HG02588 (cell line): ENCODE data around the gene OR9Q1.
"Not testable (repeated sequence)": the region's sequence is repeated elsewhere in the genome, so short reads cannot be mapped to it uniquely, and the experiment has no call there.

ENCODE experiments used
- ATAC-seq: cut with Tn5 transposase; IDR thresholded peaks from one replicate; pipeline ENCODE4 v1.9.1; 2021; ENCODE audit warnings: mild to moderate bottlenecking, moderate library complexity; ENCODE audit not compliant: unreplicated experiment

The OR9Q1 gene

DNA sequence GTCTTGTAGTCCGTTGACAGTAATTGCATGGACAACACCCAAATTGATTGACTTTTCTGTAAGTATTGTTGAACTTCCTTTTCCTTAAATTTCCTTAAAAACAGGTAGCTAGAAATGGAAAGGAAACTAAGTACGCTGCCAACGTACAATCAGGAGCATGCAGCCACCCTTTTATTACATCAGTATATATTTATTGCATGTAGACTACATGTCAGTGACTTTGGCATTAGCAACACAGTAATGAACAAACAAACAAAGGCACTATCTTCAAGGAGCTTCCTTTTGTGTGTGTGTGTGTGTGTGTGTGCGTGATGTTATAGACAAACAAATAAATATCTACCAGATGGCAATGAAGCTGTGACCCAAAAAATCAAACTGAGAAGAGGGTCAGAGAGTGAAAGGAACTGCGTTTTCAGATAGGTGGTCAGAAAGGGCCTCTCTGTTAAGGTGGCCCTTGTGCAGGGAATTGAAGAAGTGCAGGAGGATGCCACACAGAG, at the start of gene OR9Q1:
Gene OR9Q1 (plus strand): TSS at position 447 of the 497 bp plus-strand sequence. CDS start 155,564 bp downstream, outside the sequence.
- no peak for ATAC-seq

GRCh38 chr11:57974132-57974531, 49.5 kb upstream of the OR9Q1 start:
- no peak for ATAC-seq

DNA sequence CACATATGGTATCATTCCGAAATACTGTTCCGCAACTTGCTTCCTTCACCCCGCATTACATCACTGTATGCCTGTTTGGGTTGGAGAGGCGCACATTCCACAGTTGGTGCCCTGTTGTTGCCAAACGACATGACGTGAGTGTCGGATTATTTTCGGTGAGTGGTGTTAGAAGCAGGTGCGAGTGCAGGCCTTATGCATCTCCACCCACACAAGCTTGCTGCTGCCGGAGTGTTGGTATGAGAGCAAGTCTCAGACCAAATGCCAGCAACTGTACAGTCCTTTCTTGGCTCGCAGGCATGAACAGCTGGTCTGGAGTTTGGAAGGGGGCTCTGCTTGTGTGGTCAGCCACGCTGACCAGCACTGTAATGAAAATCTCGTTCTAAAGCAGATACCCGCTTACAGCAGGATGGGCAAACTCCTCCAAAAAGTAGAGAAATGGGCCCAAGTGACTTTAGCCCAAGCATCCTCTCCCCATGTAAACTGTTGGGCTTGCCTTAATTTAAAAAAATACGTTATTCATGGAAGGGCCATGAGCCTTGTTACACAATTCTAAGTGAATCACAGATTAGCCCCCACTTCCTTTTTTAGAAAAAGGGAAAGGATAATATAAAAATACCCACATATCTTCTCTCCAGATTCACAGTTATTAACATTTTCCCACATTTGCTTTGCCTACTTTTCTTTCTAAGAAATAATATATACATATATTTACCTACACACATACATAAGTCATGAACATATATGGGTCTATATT, 48.7 kb upstream of the OR9Q1 start:
- ATAC-seq, result no peak

DNA sequence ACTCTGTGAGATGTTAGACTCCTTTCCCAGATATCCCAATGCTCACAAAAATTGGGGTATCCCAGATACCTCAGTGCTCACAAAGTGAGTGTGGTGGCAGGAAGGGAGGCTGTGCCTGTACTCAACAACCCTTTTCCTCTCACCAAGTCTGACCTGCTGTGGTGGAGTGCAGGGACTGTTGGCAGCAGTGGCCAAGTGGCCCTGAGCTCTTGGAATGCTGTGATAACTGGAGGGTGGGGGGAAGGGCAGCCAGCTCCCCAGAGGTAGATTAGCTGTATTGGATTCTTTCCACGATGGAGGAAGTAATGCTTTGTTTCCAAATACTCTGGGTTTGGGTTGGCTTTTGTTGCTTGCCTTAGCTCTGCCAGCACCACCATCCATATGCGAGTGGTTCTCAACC, 46.0 kb upstream of the OR9Q1 start:
- no peak for ATAC-seq

DNA sequence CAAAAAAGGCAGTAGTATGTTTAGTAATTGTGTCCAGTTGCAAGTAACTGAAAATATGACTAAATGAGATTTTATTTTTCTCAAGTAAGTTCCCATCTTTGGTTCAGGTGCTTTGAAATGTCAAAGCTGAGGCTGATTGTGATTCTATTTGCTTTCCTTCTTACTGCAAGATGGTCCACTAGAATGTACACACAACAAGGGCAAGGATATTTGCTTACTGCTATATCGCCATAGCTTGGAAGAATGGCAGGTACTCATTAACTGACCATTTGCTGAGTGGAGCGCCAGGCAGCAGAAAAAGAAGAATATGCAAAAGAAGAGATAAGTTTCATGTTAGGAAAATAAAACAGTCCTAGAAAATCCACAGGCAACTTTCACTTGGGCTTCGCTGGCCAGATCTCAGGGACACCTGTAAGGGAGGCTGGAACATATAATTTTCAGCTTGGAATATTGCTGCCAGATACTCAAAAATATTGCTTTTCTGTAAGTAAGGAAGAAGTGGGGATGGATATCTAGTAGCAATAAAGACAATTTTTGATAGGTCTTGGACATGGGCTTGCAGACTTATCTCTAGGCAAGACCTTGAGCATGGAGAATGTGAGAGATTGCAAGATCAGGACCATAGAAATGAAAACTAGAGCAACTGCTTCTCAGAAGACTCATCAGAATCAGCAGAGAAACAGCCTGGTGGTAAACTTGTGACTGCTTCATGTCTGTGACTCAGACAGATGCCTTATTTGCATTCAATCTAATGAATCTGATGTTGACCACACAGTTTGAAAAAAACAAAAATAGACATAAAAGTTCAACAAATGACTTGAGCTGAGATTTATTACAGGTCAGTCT, 44.8 kb upstream of the OR9Q1 start:
- no peak for ATAC-seq

GRCh38 chr11:57979532-57980079, 44.1 kb upstream of the OR9Q1 start:
- ATAC-seq, result no peak

DNA sequence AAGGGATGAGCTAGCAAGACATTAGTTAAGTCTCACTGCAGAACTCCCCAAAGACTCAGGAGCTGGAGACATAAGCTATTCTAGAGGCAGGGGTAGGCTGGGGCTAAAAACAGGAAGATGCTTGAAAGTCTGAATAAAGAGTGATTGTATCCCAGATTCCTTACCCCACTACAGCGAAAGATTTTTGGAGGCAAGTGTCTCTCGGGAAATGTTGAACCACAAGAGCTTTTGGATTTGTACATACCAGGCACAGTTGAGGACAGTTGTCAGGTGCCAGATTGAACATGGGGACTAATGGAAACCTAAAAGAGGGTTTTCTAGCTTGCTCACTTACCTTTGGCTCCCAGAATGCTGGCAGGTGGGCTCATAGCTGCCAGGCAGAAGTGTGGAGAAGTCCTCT, 43.5 kb upstream of the OR9Q1 start:
- ATAC-seq, result no peak

- no peak for ATAC-seq
Measured at GRCh38 chr11:57981536-57981935, 42.1 kb upstream of the OR9Q1 start.

- ATAC-seq, result no peak
Measured at GRCh38 chr11:57982776-57983175, 40.9 kb upstream of the OR9Q1 start.

DNA sequence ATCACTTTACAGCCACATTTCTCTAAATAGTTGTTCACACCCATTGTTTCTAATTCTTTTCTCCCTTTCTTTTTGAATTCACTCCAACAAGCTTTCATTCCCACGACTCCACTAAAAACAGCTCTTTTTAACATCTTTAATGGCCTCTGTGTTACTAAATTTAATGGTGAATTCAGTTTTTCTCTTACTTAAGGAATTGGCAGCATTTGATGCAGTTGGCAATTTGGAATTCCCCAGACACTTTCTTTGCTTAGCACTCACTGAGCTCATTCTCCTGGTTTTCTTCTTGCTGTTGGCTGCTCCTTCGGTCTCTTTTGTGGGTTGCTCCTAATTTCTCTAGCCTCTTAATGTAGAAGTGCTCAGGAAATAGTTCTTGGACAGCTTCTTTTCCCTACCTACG, 40.5 kb upstream of the OR9Q1 start:
- ATAC-seq, result no peak

GRCh38 chr11:57999523-57999922, 24.2 kb upstream of the OR9Q1 start:
- not testable (repeated sequence) for ATAC-seq

DNA sequence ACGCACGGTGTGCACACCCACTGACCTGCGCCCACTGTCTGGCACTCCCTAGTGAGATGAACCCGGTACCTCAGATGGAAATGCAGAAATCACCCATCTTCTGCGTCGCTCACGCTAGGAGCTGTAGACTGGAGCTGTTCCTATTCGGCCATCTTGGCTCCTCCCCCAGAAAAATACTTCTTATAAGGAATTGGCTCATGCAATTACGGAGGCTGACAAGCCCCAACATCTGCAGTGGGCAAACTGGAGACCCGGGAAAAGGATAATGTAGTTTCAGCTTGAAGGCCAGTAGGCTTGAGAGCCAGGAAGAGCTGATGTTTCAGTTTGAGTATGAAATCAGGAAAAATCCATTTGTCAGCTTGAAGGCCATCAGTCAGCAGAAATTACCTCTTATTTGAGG, 23.7 kb upstream of the OR9Q1 start:
- not testable (repeated sequence) for ATAC-seq

GRCh38 chr11:58000699-58001098, 23.0 kb upstream of the OR9Q1 start:
- no peak for ATAC-seq

DNA sequence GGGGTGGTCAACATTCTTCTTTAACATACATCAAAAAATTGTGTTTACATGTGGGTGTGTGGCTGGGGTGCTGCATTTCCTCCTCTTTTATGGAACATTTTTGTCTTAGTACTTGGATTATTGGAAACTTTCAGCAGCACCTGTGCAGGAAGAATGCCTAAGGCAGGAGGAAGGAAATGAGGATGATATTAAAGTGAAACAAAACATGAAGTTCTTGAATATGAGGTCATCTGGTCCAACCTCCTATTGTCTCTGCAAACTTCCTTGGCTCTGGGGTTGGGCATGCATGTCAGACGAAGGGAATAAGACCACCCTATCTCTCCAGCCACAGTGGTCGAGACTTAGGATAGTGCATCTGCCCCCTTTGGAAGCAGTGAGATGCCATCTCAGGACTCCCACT, 20.6 kb upstream of the OR9Q1 start:
- no peak for ATAC-seq

- no peak for ATAC-seq
Measured at GRCh38 chr11:58003591-58003990, 20.1 kb upstream of the OR9Q1 start.

DNA sequence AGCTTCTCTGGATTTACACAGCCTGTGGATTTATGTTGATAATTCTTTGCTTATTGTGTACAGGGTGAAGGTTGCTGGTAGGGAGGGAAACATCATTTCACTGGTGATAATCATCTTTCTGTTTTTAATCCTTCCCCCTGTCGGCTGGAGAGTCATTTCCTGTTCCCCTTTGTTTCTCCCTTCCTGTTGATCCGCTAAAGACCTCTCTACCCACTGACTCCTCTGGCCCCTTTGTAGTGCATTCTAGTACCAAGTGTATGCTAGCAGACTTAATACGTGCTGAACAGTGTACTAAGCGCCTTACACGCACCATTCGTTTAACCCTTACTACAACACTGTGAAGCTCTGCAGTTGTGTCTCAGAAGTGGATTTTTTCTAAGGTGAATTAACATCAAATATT, 19.0 kb upstream of the OR9Q1 start:
- no peak for ATAC-seq

DNA sequence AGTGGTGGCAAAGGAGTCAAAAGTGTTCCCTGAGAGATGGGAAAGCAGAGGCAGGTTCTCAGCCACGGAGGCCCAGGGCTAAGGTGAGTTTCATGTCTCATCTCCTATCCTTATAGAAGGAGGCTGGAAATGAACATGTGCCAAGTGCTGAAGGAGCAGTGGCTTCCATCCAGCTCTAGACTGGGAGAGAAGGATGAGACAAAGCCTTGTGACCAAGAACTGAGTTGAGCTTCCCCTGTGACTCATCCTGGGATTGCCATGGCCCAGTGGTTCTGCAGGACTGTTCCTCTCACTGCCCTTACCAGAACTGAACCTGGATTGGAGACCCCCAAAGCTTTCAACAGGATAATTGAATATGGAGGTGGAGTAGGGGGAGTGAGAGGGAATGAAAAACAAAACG, 16.7 kb upstream of the OR9Q1 start:
- ATAC-seq, result no peak

GRCh38 chr11:58011771-58012170, 11.9 kb upstream of the OR9Q1 start:
- ATAC-seq, result no peak

DNA sequence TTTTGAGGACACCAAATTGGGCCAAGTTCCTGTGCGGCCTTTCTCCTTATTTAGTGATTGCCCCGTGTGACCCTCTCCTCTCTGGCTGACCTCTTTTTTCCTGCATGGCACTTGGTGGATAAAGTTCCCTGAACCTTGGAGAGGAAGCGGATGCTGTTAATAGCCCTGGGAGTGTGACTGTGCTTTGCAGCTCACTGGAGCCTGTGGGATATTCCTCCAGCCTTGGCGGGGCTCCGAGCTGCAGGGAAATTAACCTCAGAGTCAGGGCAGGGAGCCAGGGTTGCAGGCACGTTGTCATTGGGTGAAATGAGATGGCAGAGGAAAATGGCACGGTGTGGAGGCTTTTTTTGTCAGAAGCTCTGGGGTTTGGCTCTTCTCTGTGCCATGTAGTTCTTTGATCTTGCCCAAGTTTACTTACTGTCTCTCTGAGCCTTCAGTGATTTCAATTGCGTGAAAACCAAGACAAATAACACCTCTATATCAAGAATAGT, 965 bp downstream of the OR9Q1 start:
- ATAC-seq, result no peak

- ATAC-seq, result no peak
Measured at GRCh38 chr11:58027341-58027740, 3.7 kb downstream of the OR9Q1 start.

- ATAC-seq, result no peak
Measured at GRCh38 chr11:58028687-58029411, 5.2 kb downstream of the OR9Q1 start.
